ENCODE data around the gene EHD4.

Gene EHD4

DNA sequence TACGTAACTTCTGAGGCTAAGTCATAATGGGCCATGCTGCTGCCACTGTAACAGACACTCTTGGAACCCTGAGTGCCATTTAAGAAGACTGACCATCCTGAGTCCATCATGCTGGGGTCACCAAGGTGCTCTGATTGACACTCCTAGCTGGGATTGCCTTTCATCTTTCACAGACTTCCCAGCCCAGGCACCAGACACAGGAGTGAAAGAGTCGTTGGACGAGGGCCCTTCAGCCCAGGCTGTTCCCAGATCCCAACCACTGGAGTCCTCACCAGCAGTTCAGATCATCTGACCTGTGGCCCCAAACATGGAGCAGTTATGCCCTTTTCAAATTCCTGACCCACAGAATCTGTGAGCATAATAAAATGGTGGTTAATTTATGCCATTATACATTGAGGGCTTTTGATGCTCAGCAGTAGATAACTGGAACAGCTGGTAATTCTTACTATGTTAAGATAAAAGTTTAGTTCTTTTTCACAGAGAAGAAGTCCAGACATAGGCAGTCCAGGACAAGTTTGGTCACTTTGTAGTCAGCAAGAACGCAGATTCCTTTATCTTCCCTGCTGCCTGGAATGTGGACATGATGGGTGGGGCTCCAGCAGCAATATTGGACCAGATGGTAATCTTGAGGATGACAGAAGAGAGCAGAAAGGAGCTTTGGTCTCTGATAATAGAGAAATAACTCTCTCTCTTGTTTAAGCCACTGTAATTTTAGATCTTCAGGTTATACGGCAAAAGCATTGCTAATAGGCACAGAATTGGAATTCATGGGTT lies 7.3 kb upstream of the EHD4 start:
- no peak for DNase-seq

DNA sequence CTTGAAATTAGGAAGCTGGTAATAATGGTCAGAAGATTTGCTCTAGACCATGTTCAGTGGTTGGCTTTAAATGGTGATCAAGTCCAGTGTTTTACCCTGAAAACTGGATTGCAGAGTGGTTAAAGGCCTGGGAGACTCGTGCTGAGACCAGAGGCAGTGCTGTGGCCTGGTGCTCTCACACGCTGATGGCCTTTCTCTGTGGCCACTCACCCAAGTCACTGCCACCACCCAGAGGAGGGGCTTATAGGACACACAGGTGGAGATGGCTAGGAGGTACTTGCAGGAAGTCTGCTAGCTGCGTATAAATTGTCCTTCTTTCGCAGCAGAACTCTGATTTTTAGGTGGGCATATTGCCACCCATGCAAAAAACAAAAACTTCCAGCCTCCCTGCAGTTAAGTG lies 6.2 kb upstream of the EHD4 start:
- DNase-seq: no peak

DNA sequence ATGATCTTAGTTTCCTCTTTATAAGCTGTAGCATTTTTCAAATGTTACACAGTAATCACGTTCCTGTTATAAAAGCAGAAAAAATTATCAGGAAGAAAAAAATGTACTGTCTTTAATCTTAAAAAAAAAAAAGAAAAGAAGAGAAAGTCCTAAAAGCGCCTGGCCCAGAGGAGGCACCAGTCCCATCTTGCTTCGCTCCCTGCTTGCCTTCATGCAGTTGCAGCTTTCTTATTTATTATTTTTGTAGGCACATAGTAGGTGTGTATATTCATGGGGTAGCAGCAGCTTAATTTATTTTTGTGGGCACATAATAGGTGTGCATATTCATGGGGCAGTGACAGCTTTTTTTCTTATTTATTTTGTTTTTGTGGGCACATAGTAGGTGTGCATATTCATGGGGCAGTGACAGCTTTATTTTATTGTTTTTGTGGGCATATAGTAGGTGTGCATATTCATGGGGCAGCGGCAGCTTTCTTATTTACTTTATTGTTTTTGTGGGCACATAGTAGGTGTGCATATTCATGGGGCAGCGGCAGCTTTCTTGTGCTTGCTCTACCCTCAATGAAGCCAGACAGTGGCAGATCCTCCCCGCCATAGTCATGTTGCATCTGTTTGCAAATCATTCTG lies 5.5 kb upstream of the EHD4 start:
- DNase-seq: no peak

DNA sequence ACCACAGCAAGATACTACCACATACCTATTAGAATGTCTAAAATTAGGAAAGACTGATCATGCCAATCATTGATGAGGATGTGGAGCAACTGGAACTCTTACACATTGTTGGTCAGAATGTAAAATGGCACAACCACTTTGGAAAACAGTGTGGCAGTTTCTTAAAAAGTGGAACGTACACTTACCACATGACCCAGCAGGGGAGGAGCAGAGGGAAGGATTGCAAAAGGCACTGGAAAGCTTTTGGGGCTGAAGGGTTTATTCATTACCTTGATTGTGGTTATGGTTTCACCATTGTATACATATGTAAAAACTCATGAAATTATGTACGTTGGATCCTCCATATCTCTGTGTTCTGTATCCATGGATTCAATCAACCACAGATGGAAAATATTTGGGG lies 3.3 kb upstream of the EHD4 start:
- DNase-seq: no peak

DNA sequence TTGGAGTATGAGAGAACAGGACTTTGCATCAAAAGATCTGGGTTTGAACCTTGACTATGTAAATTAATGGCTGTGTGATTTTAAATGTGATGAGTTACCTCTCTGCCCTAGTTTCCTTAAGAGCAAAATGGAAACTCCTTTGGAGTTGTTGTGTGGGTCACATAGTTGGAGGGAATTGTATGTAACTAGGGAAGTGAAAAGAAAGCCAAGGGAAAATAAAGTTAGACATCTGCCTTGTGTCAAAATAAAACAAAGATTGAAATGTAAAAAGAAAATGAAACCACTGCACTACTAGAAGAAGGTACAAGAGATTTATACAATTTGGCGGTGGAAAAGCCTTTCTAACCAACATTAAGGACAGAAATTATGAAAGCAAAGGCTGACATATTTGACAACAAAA lies 1.7 kb upstream of the EHD4 start:
- no peak for DNase-seq

DNA sequence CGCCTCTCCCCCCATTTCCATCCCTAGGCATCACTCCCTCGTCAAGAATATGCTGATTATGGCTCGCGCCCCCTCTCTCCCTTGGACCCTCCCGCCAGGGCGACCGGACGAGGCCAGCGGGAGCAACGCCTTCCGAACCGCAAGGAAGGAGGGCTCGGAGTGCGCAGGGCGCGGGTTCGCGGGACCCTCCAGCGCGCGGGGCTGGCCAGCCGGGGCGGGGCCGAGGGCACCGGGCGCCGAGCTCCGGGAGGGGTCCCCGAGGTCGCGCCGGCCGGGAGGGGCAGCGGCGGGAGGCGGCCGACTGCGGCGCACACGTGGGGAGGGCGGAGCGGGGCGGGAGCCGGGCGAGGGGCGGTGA lies 483 bp downstream of the EHD4 start:
- no peak for DNase-seq

DNA sequence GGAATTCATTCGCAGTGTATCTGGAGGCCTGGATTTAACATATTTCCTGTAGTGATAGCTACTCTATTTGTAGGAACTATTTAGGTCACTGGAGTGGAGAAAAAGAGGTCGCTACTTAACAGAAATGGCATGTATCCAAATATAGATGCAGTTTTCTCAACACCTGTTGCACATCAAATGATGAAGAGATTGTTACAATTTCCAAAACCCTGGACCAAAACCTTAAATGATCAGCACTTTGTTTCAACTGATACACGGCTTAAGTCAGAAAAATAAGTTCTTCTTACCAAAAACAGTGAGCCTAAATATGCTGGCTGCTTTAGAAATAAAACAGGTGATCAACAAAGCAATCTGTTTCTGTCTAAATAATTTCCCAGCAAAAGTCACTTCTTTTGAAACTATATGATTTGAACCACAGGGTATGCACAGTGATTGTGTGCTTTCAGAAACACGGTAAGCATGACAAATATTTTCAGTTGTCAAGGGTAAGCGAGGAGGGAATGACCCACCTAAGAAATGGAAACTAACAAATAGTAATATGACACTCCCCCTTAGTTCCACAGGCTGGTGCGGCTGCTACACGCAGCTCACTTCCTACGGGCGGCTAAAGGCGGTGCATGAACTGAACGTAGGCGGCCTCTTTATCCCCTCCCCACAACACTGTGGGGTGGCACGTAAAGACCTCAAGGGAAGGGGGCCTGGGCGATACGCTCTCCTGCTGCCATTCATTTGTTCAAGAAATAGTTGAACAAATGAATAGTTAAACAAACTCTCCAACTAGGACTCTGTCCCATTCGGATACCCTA lies 1.1 kb downstream of the EHD4 start:
- peak; percentile 73 for DNase-seq

DNA sequence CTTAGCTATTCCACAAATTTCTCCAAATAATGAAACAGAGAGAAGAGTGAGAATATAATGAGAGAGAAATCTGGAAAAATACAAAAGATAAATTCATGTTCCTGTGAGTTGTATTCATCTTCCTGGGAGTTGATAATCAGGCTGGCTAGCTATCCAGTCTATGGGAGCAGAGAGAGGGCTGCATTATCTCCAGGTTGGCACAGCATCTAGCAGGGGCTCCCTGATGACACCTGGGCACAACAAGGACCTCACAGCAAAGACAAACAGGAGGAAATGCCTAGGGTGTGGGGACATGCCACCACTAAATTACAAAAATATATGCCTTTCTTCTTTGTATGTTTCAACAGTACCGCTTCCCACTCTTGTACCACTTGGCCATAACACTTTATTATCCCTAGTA lies 1.9 kb downstream of the EHD4 start:
- DNase-seq: no peak

DNA sequence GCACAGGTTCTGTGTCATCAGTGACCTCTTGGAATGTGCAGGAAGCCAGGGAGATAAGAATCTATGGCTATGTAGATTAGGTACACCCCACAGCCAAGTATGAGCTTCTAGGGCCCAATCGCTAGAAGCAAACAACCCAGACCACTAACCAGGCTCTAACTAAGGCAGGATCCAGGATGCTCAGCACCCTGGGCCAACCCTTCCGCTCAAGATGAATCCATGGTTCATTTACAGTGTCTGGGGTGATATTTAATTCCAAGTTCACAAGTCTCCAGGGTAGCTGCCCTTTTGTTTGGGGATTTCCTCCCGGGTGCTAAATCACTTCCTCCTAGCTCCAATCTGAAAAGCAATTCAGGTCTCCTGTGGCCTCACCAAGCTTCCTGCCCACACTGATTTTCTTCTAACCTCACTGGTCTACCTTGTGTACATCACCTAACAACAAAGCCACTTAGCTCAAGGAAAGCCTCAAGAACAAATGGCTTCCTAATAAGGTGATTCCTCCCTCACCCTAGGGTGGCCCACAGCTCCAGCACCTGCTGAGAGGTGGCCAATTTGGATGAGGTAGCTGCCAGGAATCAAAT lies 2.4 kb downstream of the EHD4 start:
- DNase-seq: no peak

DNA sequence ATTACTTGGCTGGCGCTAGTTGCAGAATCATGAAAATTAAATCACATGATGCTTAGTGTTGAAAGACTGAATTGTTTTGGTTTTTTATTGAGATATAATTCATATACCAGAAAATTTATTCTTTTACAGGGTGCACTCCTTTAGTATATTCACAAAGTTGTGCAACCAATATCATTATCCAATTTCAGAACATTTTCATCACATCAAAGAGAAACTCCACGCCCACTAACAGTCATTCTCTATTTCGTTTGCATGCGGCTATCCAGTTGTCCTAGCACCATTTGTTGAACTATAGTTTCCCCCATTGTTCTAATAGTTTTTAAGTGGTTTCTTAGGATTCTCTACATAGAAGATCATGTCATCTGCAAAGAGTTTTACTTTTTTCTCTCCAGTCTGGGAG lies 3.7 kb downstream of the EHD4 start:
- DNase-seq: no peak

DNA sequence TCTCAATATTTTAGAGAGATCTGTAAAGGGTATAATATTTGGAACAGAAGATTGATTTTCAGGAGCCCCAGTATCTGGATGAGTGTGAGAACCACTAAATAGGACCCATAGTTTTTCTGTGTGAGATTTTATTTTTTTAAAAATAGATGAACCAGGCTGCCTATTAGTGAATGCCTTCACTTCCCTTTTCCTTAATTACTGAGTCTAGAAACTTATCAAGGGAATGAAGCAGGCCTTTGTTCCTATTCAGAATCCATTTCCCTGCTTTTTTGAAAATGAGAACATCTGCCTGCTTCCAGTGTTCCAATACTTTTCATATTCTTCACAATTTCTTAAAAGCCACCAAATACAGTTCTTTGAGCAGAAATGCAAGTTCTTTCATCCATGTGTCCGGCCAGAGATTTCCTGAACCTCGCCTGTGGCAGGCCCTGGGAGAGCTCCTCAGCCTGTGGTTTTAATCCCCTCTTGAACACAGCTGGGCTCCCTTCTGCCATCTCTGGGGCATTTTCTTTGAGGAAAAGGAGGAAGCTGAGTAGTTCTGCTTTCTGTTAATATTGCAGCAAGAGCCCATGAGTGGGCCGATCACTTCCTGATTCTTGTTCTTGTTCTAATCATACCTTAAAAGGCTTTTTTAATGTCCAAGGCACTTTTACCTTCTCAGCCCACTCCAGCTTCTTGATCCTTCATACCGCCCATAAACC lies 4.7 kb downstream of the EHD4 start:
- DNase-seq: no peak

DNA sequence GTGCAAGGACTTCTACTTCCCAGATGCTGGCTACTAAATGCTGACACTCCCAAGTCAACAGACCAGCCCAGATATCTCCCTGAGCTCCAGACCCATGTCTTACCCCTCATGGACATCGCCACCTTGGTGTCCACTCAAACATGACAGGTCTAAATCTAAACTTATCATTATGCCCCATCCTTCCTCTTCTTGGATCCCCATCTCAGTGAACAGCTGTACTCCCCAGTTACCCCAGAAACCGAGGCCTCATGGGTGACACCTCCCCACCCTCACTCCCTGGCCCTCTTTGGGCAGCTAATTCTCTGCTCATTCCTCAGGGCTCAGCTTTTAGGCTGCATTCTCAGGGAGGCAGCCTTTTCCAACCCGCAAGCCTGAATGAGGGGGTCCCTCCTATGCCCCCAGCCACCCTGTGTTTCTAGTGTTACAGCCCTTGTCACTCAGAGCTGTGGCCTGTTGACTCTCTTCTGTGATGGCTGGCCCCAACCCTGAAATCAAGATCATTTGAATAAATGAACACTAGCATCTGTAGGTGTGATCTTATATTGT lies 5.4 kb downstream of the EHD4 start:
- DNase-seq: no peak

DNA sequence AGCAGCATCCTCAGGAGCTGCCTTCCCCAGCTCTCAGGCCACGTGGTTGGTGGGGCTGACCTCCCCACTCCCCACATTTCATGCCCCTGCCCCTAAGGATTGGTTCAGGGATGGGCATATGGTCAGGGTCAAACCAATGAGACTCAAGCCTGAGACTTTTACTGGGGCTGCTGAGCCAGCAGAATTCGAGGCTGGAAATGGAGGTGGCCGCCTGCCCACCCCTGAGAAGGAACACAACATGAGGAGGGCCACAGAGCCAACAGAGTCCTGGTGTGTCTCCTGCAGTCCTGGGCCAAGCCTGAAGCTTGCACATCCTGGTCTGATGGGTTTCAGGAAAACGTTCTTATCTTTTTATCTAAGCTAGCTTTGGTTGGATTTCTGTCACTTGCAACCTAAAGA lies 5.9 kb downstream of the EHD4 start:
- DNase-seq: no peak

DNA sequence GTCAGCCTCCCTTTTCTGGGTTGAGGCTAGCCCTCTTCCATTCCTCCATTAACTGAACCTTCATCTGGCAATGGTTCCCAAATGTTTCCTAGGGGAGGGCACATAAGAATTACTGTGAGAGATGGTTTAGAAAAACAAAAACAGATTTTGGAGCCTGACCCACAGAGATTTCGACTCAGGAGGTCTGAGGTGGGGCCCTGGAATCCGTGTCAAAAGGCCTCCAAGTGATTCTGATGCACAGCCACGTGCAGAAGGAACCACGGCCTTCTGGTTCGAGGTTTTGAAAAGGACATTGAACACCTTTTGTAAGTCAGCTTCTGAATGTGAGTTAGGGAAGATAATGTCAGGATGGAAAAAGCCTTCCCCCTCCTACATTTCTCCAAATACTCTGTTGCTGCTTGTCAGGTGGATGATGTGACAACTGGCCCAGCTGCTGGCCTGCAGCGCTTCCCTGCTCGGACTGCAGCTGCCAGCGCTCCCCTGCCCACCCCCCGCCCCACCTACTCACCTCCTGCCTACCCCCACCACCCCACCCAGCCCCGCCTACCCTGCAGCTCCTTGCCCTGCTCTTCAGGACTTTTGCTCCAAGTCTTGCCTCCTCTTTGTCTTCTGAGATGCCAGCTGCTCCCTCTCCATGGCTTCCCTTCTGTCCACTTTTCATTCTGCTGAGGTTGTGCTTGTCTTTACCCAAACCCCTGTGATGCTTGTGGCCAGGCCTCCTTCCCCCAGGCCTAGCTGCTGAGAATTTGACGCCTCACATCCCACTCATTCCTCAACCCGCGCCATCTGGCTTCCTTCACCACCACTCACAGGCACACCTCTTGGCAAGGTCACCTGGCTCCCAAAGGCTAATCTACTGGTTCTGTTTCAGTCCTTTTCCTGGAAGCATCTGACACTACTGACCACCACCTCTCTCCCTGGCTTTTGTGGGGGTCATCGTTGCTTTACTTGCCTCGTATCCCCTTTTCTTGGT lies 6.6 kb downstream of the EHD4 start:
- DNase-seq: no peak

DNA sequence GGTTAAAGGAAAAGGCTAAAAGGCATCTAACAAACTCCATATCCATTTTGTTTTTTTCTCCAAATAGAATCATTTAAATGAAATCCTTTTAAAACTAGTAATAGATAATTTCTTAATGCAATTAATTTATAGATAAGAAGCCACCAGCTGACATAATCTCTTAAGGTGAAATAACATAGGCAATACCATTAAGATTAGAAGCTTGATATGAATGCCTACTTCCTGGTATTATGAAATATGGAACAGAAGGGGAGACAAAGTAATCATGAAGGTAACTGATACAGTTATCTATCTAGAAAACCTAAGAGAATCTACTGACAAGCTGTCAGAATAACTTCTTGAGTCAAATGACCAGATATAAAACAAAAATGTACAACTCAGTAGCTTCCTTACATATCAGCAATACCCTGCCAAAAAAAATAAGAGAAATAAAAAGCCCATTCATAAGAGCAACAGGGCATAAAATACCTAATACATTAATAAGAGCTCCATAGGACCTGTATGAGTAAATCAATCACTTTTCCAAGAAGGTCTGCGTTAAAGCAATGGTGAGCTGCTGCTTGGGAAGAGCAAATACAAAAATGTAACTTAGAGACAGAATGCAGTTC lies 10.7 kb downstream of the EHD4 start:
- no peak for DNase-seq

DNA sequence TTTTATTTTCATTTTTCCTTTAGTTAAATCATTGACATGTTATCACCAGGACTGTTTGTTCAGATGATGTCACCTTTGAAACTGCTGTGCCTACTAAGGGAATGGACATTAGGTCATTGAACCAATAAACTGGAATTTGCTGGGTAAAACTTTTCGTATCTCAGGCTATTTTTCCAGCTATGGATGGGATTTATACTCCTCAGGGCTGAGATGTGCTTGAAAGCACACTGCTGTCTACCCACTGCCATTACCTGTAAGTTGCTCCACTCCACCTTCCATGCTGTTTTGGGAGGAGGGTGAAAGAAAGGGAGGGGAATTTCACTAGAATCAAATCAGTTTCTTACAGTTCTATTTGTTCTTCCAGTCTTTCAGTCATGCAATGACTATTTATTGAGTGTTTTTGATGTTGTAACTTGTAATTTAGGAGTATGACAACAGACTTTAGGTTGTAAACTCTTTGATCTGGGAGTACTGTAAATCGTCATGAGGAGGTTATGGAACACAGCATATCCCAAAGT lies 11.3 kb downstream of the EHD4 start:
- DNase-seq: no peak

DNA sequence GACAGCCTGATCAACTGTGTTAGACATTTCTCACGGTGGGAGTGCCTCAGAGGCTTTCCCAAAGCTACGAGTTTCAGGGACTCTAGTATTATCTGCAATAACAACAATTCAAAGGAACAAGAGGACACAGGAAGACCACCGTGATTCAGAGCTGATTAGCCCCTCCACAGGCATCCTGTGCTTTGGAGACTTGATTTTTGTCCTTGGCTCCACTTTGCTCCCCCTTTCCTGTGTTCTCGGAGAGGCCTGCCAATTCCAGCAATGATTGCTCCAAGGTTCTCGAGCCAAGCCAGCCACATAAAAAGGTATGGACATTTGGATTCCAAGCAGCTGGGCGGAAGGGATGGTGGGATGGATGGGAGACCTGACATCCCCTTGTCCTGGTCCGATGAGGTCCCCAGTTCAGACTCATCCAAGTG lies 14.3 kb downstream of the EHD4 start:
- no peak for DNase-seq

DNA sequence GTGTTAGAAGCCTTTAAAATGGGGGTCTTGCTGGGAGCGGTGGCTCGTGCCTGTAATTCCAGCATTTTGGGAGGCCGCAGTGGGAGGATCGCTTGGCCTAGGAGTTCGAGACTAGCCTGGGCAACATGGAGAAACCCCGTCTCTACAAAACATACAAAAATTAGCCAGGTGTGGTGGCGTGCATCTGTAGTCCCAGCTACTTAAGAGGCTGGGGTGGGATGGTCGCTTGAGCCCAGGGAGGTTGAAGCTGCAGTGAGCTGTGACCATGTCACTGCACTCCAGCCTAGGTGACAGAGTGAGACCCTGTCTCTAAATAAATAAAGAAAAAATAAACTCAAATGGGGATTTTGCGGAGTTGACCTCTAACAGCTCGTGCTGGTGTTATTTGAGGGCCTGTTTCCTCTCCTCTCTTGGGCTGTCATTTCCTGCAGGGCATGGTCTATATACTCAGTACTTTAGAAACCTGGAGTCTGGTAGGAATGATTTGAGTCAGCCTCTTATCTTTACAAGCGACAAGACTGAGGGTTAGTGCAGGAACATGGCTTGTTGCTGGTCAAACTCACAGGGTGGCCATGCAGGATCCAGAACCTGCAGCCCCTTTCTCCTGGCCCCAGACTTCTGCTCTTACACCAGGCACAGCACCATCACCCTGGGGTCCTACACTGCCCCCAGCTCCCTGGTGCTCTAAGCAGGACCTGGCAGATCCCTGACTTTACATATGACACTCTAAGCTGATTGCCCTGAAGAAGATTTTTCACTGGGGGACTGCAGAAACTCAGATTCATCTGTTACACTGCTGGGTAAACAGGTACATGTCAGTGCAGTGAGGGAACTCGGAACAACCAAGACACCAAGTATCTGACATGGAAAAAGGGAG lies 15.1 kb downstream of the EHD4 start:
- no peak for DNase-seq

DNA sequence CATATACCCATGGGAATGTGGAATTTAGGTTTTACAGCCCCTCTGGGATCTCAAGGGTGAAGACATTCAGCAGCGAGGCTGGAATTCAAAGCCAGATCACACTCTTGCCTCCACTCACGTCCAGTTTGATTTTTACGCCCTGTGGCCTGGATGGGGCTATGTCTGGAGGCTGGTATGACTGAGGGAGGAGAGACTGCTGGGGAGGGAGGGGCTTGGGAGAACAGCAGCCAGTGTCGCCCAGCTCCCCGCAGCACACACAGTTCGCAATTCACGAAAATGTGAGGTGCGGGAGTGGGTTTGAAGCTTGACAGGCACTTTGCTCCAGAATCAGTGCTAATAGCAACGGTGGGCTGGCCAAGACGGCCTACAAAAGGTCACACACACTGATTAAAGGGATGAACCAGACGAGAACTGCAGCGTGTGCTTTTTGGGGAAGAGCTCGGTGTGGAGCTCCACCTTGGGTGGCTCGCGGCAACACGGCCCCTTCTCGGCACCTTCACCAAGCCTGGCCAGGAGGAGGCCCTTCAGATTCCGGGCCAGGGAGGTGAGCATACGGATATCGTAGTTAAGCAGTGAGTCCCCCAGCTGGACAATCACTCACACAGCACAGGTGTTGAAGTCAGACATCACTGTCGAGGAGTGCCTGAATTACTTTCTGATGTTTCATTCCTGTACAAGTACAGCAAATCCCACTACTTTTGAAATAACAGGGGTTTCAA lies 16.4 kb downstream of the EHD4 start:
- DNase-seq: no peak
